Ovary (tissue), 9 donors: Measurements from ENCODE around the gene COG5. TPM values are rescaled to one million over a fixed set of nuclear protein-coding genes. Genes with fewer than 3 reads are reported as not detected.

Source experiments
- DNase-seq, 5 donors: peaks; one replicate each; pipeline ENCODE4 v3.0.0-alpha.2; 2019 to 2020
- H3K27ac ChIP-seq, 2 donors: fragments of 200-600 bp; one replicate each; pipeline versions ENCODE4 v1.5.1 to v1.8.0; 2019 to 2022
- H3K27me3 ChIP-seq: fragments of 200-600 bp; one replicate; pipeline ENCODE4 v1.8.0; 2022
- H3K36me3 ChIP-seq: fragments of 200-600 bp; sonication (generic); one replicate; pipeline ENCODE4 v1.5.1; 2019
- H3K4me1 ChIP-seq: one replicate; pipeline ENCODE4 v1.8.1; 2013; ENCODE audit warnings: mild to moderate bottlenecking, moderate library complexity; ENCODE audit not compliant: insufficient read depth
- H3K4me3 ChIP-seq: fragments of 200-600 bp; sonication (generic); one replicate; pipeline ENCODE4 v1.5.1; 2017
- H3K9me3 ChIP-seq, 2 donors: fragments of 200-600 bp in 1 of 2; sonication (generic) in 1 of 2; one replicate each; pipeline versions ENCODE4 v1.5.1 to v1.8.1; 2013 to 2019; ENCODE audit warnings: mild to moderate bottlenecking in 1 of 2, moderate library complexity in 1 of 2
- CTCF ChIP-seq, 3 donors: fragments of 450-650 bp in 2 of 3; fragments of 200-600 bp in 1 of 3; IDR thresholded peaks; one replicate each; pipeline versions ENCODE4 v1.5.1 to v1.8.0; 2016 to 2022; ENCODE audit warnings: antibody characterized with exemption in 3 of 3, mild to moderate bottlenecking in 1 of 3
- EP300 ChIP-seq: sonication (generic); formaldehyde crosslinking; IDR thresholded peaks from one replicate; pipeline ENCODE4 v1.6.1; 2017; ENCODE audit warnings: antibody characterized with exemption
- POLR2A ChIP-seq: fragments of 450-650 bp; IDR thresholded peaks from one replicate; pipeline ENCODE4 v1.6.1; 2017; ENCODE audit warnings: antibody characterized with exemption, mild to moderate bottlenecking, moderate library complexity
- WGBS, 3 donors: extraction: QIAGEN DNeasy Blood & Tissue Kit in 1 of 3; methylation state at CpG; one replicate each; pipeline versions ENCODE4 v1.1.5 to v1.1.7; 2013 to 2017; 5-methylcytosine and 5-hydroxymethylcytosine counted together
- intact Hi-C, 4 donors: fragments of 100-400 bp; cut with DNase I; formaldehyde crosslinking; loops; one replicate each; pipeline versions ENCODE4 v1.11.0 to v1.15.1; 2022 to 2023
- polyA plus RNA-seq, 2 donors: library from polyadenylated mRNA; stranded (reverse); fragments of 200-250 nt in 1 of 2; fragments of 350-450 nt in 1 of 2; fragmentation: Illumina TruSeq in 1 of 2; extraction: RNeasy Lipid Tissue Mini Kit (QIAGEN cat#74804) in 1 of 2; gene quantifications; one replicate each; pipeline ENCODE4 v1.2.3, GENCODE V29; 2013 to 2014
- total RNA-seq, 7 donors: library from RNA; depleted of rRNA in 2 of 7; stranded (reverse); fragments of >200 nt in 2 of 7; fragmentation: NEBNext Ultra II Directional in 3 of 7; extraction: Animal tissue kit (Norgen Biotek cat#: 25700) in 3 of 7; gene quantifications; one replicate each; pipeline versions ENCODE4 v1.1.0 to v1.2.4, GENCODE V29; 2016 to 2023
- donor health status: DM: no; HTN: no; CAD: no; lungs with moderate emphysema.
- donor health status: DM: no; HTN: no; CAD: no.
- donor health status: Bipolar disorder and iron deficiency.
- donor health status: DM: yes; HTN: yes; CAD: no.
- donor health status: DM: no; HTN: no; CAD: no.
- donor health status: DM: yes; HTN: yes; CAD: no.

COG5 gene
- total and polyA plus RNA-seq, 9 donors = 10.3 to 49.7 (median 37.6) TPM

DNA sequence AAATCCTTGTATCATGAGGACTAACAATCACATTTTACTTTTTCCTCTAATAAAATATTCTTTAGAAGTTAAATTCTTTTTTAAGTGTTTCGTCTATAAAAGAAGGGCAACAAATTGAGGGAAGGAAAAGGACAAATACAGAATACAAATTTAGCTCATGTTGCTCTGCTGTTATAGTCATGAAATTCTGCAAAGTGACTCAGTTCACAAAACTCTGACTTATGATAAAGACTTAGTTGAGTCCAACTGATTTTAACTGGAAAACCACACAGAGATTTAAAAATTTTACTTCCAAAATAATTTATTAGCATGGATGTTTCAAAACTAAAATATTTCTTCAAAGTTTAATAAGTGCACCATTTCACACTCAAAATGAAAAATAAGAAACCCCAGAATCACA is 168.9 kb downstream of the COG5 start:
- no peaks in the 10 kb centered on the region for H3K27me3 ChIP-seq
- H3K4me1 ChIP-seq = no peaks in the 10 kb centered on the region
- no peak for DNase-seq
- H3K4me3 ChIP-seq = no peak overlapping the region
- intact Hi-C loops = no loop called here
- TF ChIP-seq CTCF (IDR thresholded peaks at IDR 0.05) = no peak
- TF ChIP-seq EP300 = no peak
- TF ChIP-seq POLR2A = no peak
- H3K9me3 ChIP-seq = no peaks in the 10 kb centered on the region
- H3K27ac ChIP-seq = no peak overlapping the region
- WGBS, 3 donors = 48 to 75% (median 52%) methylated on average over 1 of the region's 1 CpG
- no peaks in the 10 kb centered on the region for H3K36me3 ChIP-seq

DNA sequence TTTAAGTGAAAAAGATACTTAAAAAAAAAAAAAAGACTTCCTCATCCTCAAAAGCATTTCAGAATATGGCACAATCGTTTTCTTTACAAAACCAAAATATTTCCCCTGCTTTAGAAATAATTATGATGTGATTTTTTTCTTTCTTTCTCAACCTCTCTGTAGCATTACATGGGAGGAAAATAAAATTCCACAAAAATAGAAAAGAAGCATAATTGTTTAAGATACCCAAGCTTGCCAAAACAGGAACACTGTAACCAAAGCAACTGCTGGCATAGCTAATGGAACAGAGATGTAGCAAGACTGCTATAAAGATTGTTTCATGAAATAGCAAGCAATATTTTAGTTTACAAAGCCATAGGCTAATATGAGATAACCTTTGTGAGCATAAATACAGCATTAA is 169.4 kb downstream of the COG5 start:
- 16 to 21% (median 19%) methylated on average over 1 of the region's 1 CpG for WGBS, 3 donors
- DNase-seq = no peak
- Histone ChIP-seq H3K4me3 (no peak overlapping the region), H3K27ac (no peak overlapping the region), H3K36me3 (no peaks in the 10 kb centered on the region), H3K27me3 (no peaks in the 10 kb centered on the region), H3K9me3 (no peaks in the 10 kb centered on the region), H3K4me1 (no peaks in the 10 kb centered on the region)
- intact Hi-C loops = no loop called here
- TF ChIP-seq EP300 (no peak), CTCF (IDR thresholded peaks at IDR 0.05) (no peak), POLR2A (no peak)

DNA sequence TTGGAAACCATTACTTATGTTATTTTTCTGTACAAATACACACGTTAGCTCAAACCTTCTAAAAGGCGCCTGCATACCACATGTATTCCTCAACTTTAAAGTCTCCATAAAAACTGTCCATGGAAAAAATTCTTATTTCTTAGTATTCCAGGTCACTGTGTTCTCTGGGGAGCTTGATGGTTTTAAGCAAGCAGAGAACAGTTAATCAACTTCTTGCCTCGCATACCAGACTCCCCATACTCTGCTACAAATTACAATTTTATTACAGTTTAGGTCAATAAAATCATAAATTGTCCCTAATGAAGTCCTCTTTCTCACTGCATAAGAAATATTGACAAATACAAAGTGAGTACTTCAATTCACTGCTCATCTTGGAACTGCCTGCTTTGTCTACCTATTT is 170.9 kb downstream of the COG5 start:
- H3K27me3 ChIP-seq = no peaks in the 10 kb centered on the region
- no peak for DNase-seq
- H3K4me3 ChIP-seq = no peak overlapping the region
- WGBS, 3 donors = 61 to 78% (median 76%) methylated on average over 3 of the region's 3 CpGs
- no peak for TF ChIP-seq EP300
- no peak for TF ChIP-seq CTCF (IDR thresholded peaks at IDR 0.05)
- no peak for TF ChIP-seq POLR2A
- no peaks in the 10 kb centered on the region for H3K4me1 ChIP-seq
- H3K36me3 ChIP-seq = no peaks in the 10 kb centered on the region
- no peak overlapping the region for H3K27ac ChIP-seq
- intact Hi-C loops = no loop called here
- no peaks in the 10 kb centered on the region for H3K9me3 ChIP-seq

- intact Hi-C loops = no loop called here
- TF ChIP-seq CTCF (IDR thresholded peaks at IDR 0.05) = no peak
- no peak for TF ChIP-seq POLR2A
- no peak for TF ChIP-seq EP300
- WGBS, 3 donors = 66 to 70% (median 67%) methylated on average over 8 of the region's 8 CpGs
- Histone ChIP-seq H3K9me3 (no peaks in the 10 kb centered on the region), H3K4me3 (no peak overlapping the region), H3K27ac (no peak overlapping the region), H3K36me3 (no peaks in the 10 kb centered on the region), H3K27me3 (no peaks in the 10 kb centered on the region), H3K4me1 (no peaks in the 10 kb centered on the region)
- DNase-seq = no peak
Measured at GRCh38 chr7:107390916-107391315, 172.8 kb downstream of the COG5 start.

GRCh38 chr7:107388604-107389003 is 175.1 kb downstream of the COG5 start:
- no peaks in the 10 kb centered on the region for H3K27me3 ChIP-seq
- no peaks in the 10 kb centered on the region for H3K36me3 ChIP-seq
- no peak for DNase-seq
- H3K4me1 ChIP-seq = no peaks in the 10 kb centered on the region
- WGBS, 3 donors = 94 to 98% (median 96%) methylated on average over 8 of the region's 8 CpGs
- H3K4me3 ChIP-seq = no peak overlapping the region
- H3K9me3 ChIP-seq = no peaks in the 10 kb centered on the region
- intact Hi-C loops = no loop called here
- TF ChIP-seq CTCF (IDR thresholded peaks at IDR 0.05) = no peak
- no peak for TF ChIP-seq EP300
- no peak for TF ChIP-seq POLR2A
- H3K27ac ChIP-seq = no peak overlapping the region
